Tibial artery (tissue), 4 donors: ENCODE results near the gene SMIM17.
"Not testable (repeated sequence)": the region's sequence is repeated elsewhere in the genome, so short reads cannot be mapped to it uniquely, and the experiment has no call there.

Experiments
- DNase-seq, 2 donors: peaks; one replicate each; pipeline ENCODE4 v3.0.0-alpha.2; 2019
- H3K27ac ChIP-seq, 2 donors: fragments of 200-600 bp; sonication (generic) in 1 of 2; 1 replicate in 1 of 2; 2 replicates in 1 of 2; pipeline ENCODE4 v1.5.1; 2018 to 2019; ENCODE audit warnings: mild to moderate bottlenecking in 1 of 2
- H3K27me3 ChIP-seq, 2 donors: fragments of 200-600 bp; sonication (generic) in 1 of 2; one replicate each; pipeline versions ENCODE4 v1.5.1 to v1.6.0; 2016 to 2019
- H3K36me3 ChIP-seq, 3 donors: fragments of 200-600 bp; sonication (generic) in 2 of 3; one replicate each; pipeline ENCODE4 v1.5.1; 2016 to 2019; ENCODE audit warnings: mild to moderate bottlenecking in 2 of 3
- H3K4me1 ChIP-seq, 4 donors: fragments of 200-600 bp; sonication (generic) in 2 of 4; 1 replicate in 3 of 4; 2 replicates in 1 of 4; pipeline ENCODE4 v1.5.1; 2016 to 2019
- H3K4me3 ChIP-seq, 2 donors: fragments of 200-600 bp; sonication (generic) in 1 of 2; 1 replicate in 1 of 2; 2 replicates in 1 of 2; pipeline ENCODE4 v1.5.1; 2018 to 2019; ENCODE audit warnings: mild to moderate bottlenecking in 2 of 2
- H3K9me3 ChIP-seq, 3 donors: fragments of 200-600 bp; sonication (generic) in 1 of 3; one replicate each; pipeline ENCODE4 v1.5.1; 2016 to 2019
- intact Hi-C: fragments of 100-400 bp; cut with DNase I; formaldehyde crosslinking; loops from one replicate; pipeline ENCODE4 v1.15.0; 2023; ENCODE audit warnings: low total_unique reads
- TF ChIP-seq, protein P1 (sequence below), 2 experiments: fragments of 200-600 bp in 1 of 2; fragments of 450-650 bp in 1 of 2; IDR thresholded peaks; one replicate each; pipeline ENCODE4 v1.5.1; 2017 to 2019; ENCODE audit warnings: antibody characterized with exemption in 2 of 2, mild to moderate bottlenecking in 1 of 2, moderate library complexity in 1 of 2

Gene SMIM17

DNA sequence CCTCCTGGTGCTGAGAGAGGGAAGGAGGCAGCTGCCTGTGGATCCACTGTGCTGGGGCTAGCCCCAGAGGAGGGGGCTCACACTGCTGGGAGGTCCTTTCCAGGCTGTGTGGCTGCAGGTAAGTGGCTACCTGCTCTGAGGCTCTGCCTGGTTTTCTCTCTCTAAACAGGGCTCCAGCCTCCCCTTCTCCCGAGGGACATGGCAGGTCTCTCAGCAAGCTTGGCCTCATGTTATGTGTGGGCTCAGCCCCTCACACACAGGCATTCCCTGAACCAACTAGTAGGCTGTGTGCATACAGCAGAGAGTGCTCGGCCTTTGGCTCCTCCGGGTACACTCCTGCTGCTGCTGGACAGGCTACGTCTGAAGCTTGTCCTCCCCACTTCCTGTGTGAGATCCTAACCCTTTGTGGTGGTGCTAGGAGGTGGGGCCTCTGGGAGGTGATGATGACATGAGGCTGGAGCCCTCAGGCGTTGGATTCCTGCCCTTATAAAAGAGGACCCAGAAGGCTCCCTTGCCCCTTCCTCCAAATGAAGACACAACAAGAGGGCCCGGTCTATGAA is 24.4 kb downstream of the SMIM17 start:
- Histone ChIP-seq H3K4me3 (no peak overlapping the region), H3K27me3 (no peaks in the 10 kb centered on the region), H3K9me3 (peaks cover 0 to 7% (median 0%) of the 10 kb centered on the region in 3 donors), H3K27ac (no peak overlapping the region), H3K36me3 (peaks cover 19 to 32% (median 25%) of the 10 kb centered on the region in 3 donors), H3K4me1 (peaks cover 0 to 18% (median 13%) of the 10 kb centered on the region in 4 donors)
- TF ChIP-seq, protein P1, sequence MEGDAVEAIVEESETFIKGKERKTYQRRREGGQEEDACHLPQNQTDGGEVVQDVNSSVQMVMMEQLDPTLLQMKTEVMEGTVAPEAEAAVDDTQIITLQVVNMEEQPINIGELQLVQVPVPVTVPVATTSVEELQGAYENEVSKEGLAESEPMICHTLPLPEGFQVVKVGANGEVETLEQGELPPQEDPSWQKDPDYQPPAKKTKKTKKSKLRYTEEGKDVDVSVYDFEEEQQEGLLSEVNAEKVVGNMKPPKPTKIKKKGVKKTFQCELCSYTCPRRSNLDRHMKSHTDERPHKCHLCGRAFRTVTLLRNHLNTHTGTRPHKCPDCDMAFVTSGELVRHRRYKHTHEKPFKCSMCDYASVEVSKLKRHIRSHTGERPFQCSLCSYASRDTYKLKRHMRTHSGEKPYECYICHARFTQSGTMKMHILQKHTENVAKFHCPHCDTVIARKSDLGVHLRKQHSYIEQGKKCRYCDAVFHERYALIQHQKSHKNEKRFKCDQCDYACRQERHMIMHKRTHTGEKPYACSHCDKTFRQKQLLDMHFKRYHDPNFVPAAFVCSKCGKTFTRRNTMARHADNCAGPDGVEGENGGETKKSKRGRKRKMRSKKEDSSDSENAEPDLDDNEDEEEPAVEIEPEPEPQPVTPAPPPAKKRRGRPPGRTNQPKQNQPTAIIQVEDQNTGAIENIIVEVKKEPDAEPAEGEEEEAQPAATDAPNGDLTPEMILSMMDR (IDR thresholded peaks at IDR 0.05): no peak
- peak in 1 of 2 donors; percentile 38 for DNase-seq
- intact Hi-C loops: no loop called here

DNA sequence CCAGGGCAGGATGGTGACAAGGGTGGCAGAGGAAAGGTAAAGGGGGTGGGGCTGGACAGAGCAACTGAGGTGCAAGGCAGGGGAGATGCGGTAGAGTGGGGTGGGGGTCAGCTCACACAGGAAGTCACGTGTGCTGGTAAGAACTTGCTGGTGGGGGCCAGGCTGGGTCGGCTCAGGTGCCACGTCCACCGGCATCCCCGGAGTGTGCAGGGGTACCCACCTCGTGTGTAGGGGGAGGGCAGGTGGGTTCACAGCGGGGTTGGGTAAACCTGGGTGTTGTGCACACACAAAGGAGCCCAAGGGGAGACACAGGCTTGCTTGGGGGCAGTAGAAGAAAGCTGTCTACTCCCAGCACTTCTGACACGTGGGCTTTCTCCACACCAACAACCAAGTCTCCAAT is 25.7 kb downstream of the SMIM17 start:
- Histone ChIP-seq H3K9me3 (peaks cover 0 to 7% (median 0%) of the 10 kb centered on the region in 3 donors), H3K4me3 (no peak overlapping the region), H3K36me3 (peaks cover 13 to 25% (median 14%) of the 10 kb centered on the region in 3 donors), H3K27me3 (no peaks in the 10 kb centered on the region), H3K4me1 (peaks cover 0 to 18% (median 13%) of the 10 kb centered on the region in 4 donors), H3K27ac (no peak overlapping the region)
- TF ChIP-seq, protein P1 (IDR thresholded peaks at IDR 0.05): no peak
- DNase-seq: no peak
- intact Hi-C loops: no loop called here

DNA sequence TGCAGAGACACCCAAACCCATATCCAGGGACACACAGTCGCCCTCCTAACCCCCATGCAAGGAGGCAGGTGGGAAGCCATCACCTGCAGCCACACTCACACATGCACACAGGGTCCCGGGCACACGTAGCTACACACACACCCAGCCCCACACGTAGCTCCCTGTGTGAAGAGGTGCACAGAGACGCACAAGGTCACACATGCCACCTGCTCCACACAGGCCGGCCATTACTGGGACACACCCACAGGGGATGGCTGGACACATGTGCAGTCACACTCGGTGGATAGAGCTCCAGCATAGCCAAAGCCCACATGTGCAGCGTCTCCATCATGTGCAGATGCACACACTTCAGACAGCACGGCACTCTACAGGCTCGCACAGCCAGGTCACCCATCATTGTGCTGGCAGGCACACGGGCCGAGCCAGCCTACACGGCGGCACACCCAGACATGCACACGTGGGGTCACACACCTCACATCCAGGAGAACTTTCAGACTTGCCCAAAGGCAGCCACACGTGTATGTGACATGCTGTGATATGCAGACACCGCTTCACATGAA is 27.5 kb downstream of the SMIM17 start:
- TF ChIP-seq, protein P1 (IDR thresholded peaks at IDR 0.05): no peak
- intact Hi-C loops: loop anchor here (5.0 kb wide), 1 partner anchor 283 kb away; no protein-coding TSS in a partner anchor
- no peak overlapping the region for H3K27ac ChIP-seq
- H3K4me1 ChIP-seq: peaks cover 0 to 18% (median 13%) of the 10 kb centered on the region in 4 donors
- no peaks in the 10 kb centered on the region for H3K9me3 ChIP-seq
- H3K36me3 ChIP-seq: peaks cover 0 to 11% (median 0%) of the 10 kb centered on the region in 3 donors
- H3K27me3 ChIP-seq: no peaks in the 10 kb centered on the region
- DNase-seq: no peak
- peak overlapping the region; percentile 62 to 64 for H3K4me3 ChIP-seq

DNA sequence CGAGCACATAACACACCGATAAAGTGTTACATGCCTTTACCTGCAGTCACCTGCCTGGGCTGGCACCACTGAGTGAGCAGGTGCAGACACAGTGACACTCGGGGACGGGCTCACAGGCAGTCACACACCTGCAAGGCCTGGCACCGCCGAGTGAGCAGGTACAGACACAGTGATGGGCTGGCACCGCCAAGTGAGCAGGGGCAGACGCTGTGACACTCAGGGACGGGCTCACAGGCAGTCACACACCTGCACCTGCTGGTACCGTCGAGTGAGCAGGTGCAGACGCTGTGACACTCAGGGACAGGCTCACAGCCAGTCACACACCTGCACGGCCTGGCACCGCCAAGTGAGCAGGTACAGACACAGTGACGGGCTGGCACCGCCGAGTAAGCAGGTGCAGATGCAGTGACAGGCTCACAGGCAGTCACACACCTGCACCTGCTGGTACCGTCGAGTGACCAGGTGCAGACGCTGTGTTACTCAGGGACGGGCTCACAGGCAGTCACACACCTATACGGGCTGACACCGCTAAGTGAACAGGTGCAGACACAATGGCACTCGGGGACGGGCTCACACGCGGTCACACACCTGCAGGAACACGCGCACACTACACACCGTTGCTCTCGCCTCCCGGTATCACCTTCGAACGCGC is 28.1 kb downstream of the SMIM17 start:
- Histone ChIP-seq H3K4me1 (peaks cover 0 to 18% (median 13%) of the 10 kb centered on the region in 4 donors), H3K27ac (peak overlapping the region; percentile 51 to 67), H3K27me3 (no peaks in the 10 kb centered on the region), H3K4me3 (peak overlapping the region; percentile 62 to 64), H3K9me3 (no peaks in the 10 kb centered on the region), H3K36me3 (peaks cover 0 to 11% (median 0%) of the 10 kb centered on the region in 3 donors)
- DNase-seq: peak in 1 of 2 donors; percentile 22
- TF ChIP-seq, protein P1 (IDR thresholded peaks at IDR 0.05): no peak
- intact Hi-C loops: loop anchor here (5.0 kb wide), 1 partner anchor 284 kb away; no protein-coding TSS in a partner anchor

DNA sequence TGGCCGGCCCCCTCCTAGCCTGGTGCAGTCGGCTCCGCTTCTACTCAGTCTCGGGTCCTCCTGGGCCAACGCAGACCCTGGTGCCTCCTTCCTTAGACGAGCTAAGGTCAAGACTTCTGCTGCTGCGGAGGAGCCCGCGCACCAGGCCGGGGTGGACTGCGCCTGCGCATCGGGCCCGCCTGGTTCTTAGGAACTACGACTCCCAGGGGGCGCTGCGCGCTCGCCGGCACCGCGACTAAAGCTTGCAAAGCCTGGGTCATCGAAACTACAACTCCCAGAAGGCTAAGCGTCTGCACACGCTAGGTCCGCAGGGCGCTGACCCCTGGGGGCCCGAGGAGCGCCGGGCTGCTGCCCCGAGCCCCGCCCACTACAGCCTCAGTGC is 28.6 kb downstream of the SMIM17 start, which contains the start of gene ZNF835:
TSS of gene ZNF835 (minus strand) at position 145 of the 382 bp plus-strand sequence. CDS start 6,559 bp downstream, outside the sequence.
- peak; percentile 88 to 94 for DNase-seq
- H3K4me3 ChIP-seq: peak within 1 kb of the TSS; percentile 62 to 64
- H3K27me3 ChIP-seq: no peaks in the 10 kb centered on the region
- peak within 1 kb of the TSS; percentile 51 to 67 for H3K27ac ChIP-seq
- no peaks in the 10 kb centered on the region for H3K9me3 ChIP-seq
- H3K4me1 ChIP-seq: peaks cover 0 to 18% (median 13%) of the 10 kb centered on the region in 4 donors
- TF ChIP-seq, protein P1 (IDR thresholded peaks at IDR 0.05): peak; percentile 26 to 31
- intact Hi-C loops: loop anchor here (5.0 kb wide), 1 partner anchor 284 kb away; no protein-coding TSS in a partner anchor
- H3K36me3 ChIP-seq: peaks cover 0 to 11% (median 0%) of the 10 kb centered on the region in 3 donors

DNA sequence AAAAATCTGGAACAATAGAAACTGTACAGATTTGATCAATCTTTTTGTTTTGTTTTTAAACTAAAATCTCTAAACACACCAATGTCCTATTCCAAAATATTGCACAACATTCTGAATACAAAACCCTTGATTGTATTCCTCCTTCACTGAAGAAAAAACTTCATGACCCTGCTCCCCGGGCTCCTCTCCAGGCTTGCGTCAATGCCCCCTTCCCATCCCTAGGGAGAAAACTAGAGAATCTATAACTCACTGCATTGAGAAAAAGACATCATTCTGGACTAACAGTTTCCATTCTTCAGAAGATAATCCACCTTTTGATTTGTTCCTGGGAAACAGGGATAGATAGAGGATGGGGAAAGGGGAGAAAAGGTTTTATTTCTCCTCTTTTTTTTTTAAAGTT is 29.7 kb downstream of the SMIM17 start:
- DNase-seq, H3K9me3 ChIP-seq, H3K36me3 ChIP-seq, H3K27me3 ChIP-seq, H3K27ac ChIP-seq, H3K4me3 ChIP-seq: not testable (repeated sequence)
- intact Hi-C loops: loop anchor here (5.0 kb wide), 1 partner anchor 285 kb away; no protein-coding TSS in a partner anchor
- peaks cover 0 to 18% (median 13%) of the 10 kb centered on the region in 4 donors for H3K4me1 ChIP-seq
